Measurements from ENCODE around the gene POGZ. TPM values are rescaled to one million over a fixed set of nuclear protein-coding genes. Genes with fewer than 3 reads are reported as not detected.

Gene POGZ
- total and polyA plus RNA-seq, 2 of the 4 experiments (the other 2 are of a cell fraction) = 20.8 to 33.5 TPM

DNA sequence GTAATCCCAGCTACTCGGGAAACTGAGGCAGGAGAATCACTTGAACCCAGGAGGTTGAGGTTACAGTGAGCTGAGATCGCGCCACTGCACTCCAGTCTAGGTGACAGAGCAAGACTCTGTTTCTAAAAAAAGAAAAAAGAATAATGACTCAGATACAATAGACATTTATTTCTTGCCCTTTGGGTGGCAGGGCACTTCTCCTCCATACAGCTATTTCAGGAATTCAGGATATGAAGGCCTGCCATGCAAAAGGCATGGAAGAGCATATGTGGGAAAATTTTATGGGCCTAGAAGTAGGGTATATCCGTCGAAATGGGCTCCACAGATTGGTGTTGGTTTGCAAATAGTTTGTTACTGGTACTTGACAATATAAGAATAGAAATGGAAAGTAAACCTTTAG lies 20.2 kb upstream of the POGZ start:
- Histone ChIP-seq H2BK120ac (ENCODE audit: low read depth, low read length) (no peak overlapping the region), H3K36me3 (ENCODE audit: control insufficient read depth, insufficient read depth, low read length) (no peaks in the 10 kb centered on the region), H3K4me3 (ENCODE audit: insufficient read depth, low read depth, low read length) (no peak overlapping the region), H2BK20ac (ENCODE audit: low read depth, low read length) (no peak overlapping the region), H2BK15ac (ENCODE audit: low read depth, low read length) (no peak overlapping the region), H3K9ac (ENCODE audit: low read depth, low read length) (no peak overlapping the region), H3K9me3 (ENCODE audit: control insufficient read depth, insufficient read depth, low read length) (peaks cover 4% of the 10 kb centered on the region), H3K4ac (ENCODE audit: low read depth, low read length) (no peak overlapping the region), H2AFZ (replicated peaks; ENCODE audit: low read length, poor library complexity) (no peak overlapping the region), H3K4me2 (ENCODE audit: low read depth, low read length) (no peak overlapping the region), H3K9me1 (ENCODE audit: insufficient read depth, low read length) (no peaks in the 10 kb centered on the region), H3K14ac (replicated peaks; ENCODE audit: low read depth, low read length) (no peak overlapping the region), H3K27ac (ENCODE audit: insufficient read depth, low read length) (no peak overlapping the region), H3K18ac (ENCODE audit: low read depth, low read length) (no peak overlapping the region), H2AK9ac (replicated peaks; ENCODE audit: low read depth, low read length, poor library complexity) (no peak overlapping the region), H3K4me1 (ENCODE audit: control insufficient read depth, insufficient read depth, low read length) (no peaks in the 10 kb centered on the region; the same call in 1 of the 2 replicates), H2AK5ac (ENCODE audit: low read depth, low read length) (no peak overlapping the region), H4K8ac (ENCODE audit: low read depth in 2 of 2, low read length in 2 of 2) (no peak overlapping the region), H3K79me1 (ENCODE audit: low read depth in 1 of 2, low read length in 2 of 2) (no peaks in the 10 kb centered on the region), H3K23ac (ENCODE audit: low read depth, low read length) (no peak overlapping the region), H3K27me3 (ENCODE audit: control insufficient read depth, insufficient read depth, low read length) (no peaks in the 10 kb centered on the region; the same call in 1 of the 2 replicates), H4K5ac (ENCODE audit: low read depth, low read length) (no peak overlapping the region), H2BK5ac (ENCODE audit: low read depth, low read length, poor library complexity, severe bottlenecking) (no peak overlapping the region), H4K20me1 (ENCODE audit: insufficient read depth, low read length) (no peaks in the 10 kb centered on the region), H4K91ac (ENCODE audit: insufficient read depth, low read depth, low read length) (no peak overlapping the region), H3K56ac (ENCODE audit: extremely low read depth, insufficient read depth, low read length) (no peak overlapping the region)
- no peak for TF ChIP-seq MXI1 (IDR thresholded peaks at IDR 0.05; ENCODE audit: borderline replicate concordance, low read depth, low read length)
- TF ChIP-seq, protein P1, sequence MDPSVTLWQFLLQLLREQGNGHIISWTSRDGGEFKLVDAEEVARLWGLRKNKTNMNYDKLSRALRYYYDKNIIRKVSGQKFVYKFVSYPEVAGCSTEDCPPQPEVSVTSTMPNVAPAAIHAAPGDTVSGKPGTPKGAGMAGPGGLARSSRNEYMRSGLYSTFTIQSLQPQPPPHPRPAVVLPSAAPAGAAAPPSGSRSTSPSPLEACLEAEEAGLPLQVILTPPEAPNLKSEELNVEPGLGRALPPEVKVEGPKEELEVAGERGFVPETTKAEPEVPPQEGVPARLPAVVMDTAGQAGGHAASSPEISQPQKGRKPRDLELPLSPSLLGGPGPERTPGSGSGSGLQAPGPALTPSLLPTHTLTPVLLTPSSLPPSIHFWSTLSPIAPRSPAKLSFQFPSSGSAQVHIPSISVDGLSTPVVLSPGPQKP (IDR thresholded peaks at IDR 0.05; ENCODE audit: borderline replicate concordance, low read depth, low read length) = no peak
- no peak for TF ChIP-seq RCOR1 (IDR thresholded peaks at IDR 0.05; ENCODE audit: insufficient replicate concordance, low read length)
- no peak for TF ChIP-seq CEBPB (IDR thresholded peaks at IDR 0.05; ENCODE audit: low read depth, low read length)
- no peak for TF ChIP-seq CHD1 (IDR thresholded peaks at IDR 0.05; ENCODE audit: low read depth, low read length)
- TF ChIP-seq BHLHE40 (IDR thresholded peaks at IDR 0.05; ENCODE audit: low read depth, low read length) = no peak
- TF ChIP-seq RAD21 (IDR thresholded peaks at IDR 0.05; ENCODE audit: low read length) = no peak
- TF ChIP-seq, protein P2, sequence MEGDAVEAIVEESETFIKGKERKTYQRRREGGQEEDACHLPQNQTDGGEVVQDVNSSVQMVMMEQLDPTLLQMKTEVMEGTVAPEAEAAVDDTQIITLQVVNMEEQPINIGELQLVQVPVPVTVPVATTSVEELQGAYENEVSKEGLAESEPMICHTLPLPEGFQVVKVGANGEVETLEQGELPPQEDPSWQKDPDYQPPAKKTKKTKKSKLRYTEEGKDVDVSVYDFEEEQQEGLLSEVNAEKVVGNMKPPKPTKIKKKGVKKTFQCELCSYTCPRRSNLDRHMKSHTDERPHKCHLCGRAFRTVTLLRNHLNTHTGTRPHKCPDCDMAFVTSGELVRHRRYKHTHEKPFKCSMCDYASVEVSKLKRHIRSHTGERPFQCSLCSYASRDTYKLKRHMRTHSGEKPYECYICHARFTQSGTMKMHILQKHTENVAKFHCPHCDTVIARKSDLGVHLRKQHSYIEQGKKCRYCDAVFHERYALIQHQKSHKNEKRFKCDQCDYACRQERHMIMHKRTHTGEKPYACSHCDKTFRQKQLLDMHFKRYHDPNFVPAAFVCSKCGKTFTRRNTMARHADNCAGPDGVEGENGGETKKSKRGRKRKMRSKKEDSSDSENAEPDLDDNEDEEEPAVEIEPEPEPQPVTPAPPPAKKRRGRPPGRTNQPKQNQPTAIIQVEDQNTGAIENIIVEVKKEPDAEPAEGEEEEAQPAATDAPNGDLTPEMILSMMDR (conservative IDR thresholded peaks at IDR 0.05; ENCODE audit: low read depth, low read length) = no peak
- TF ChIP-seq, protein P3, sequence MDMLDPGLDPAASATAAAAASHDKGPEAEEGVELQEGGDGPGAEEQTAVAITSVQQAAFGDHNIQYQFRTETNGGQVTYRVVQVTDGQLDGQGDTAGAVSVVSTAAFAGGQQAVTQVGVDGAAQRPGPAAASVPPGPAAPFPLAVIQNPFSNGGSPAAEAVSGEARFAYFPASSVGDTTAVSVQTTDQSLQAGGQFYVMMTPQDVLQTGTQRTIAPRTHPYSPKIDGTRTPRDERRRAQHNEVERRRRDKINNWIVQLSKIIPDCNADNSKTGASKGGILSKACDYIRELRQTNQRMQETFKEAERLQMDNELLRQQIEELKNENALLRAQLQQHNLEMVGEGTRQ (IDR thresholded peaks at IDR 0.05; ENCODE audit: low read depth, low read length) = no peak
- TF ChIP-seq MAZ (IDR thresholded peaks at IDR 0.05; ENCODE audit: borderline replicate concordance, low read depth, low read length) = no peak
- TF ChIP-seq NFE2L2 (IDR thresholded peaks at IDR 0.05; ENCODE audit: low read depth, low read length) = no peak
- no peak for TF ChIP-seq RFX5 (IDR thresholded peaks at IDR 0.05; ENCODE audit: low read depth, low read length)
- no peak for TF ChIP-seq FOS (IDR thresholded peaks at IDR 0.05; ENCODE audit: low read depth, low read length)
- TF ChIP-seq MAFK (IDR thresholded peaks at IDR 0.05; ENCODE audit: low read depth, low read length) = no peak
- no peak for TF ChIP-seq SMC3 (IDR thresholded peaks at IDR 0.05; ENCODE audit: low read depth, low read length)
- TF ChIP-seq POLR2A (IDR thresholded peaks at IDR 0.05; ENCODE audit: low read depth, low read length) = no peak
- intact Hi-C loops (cut with micrococcal nuclease) (no loop called here), in situ Hi-C loops (cut with MboI; ENCODE audit: low sequenced_read_pairs) (no loop called here), dilution Hi-C loops (cut with HindIII; ENCODE audit: low sequenced_read_pairs, unreplicated experiment) (no loop called here)
- CTCF ChIA-PET = no interaction called here
- no TSS peak for BruUV-seq (replicated peaks)
- ATAC-seq (ENCODE audit: low read depth) (no peak), DNase-seq (no peak)
- POLR2A ChIA-PET (ENCODE audit: unreplicated experiment) = no interaction called here
- WGBS, 2 experiments (ENCODE audit: extremely low coverage in 2 of 2, insufficient read length in 1 of 2) = 80% methylated on average over 1 of the region's 5 CpGs; no CpG with 5 or more reads in 1 of the 2 experiments

Measured in IMR-90 (cell line).